ENCODE data around the gene PFKFB3.
"Not testable (repeated sequence)": the region's sequence is repeated elsewhere in the genome, so short reads cannot be mapped to it uniquely, and the experiment has no call there.

PFKFB3 gene

DNA sequence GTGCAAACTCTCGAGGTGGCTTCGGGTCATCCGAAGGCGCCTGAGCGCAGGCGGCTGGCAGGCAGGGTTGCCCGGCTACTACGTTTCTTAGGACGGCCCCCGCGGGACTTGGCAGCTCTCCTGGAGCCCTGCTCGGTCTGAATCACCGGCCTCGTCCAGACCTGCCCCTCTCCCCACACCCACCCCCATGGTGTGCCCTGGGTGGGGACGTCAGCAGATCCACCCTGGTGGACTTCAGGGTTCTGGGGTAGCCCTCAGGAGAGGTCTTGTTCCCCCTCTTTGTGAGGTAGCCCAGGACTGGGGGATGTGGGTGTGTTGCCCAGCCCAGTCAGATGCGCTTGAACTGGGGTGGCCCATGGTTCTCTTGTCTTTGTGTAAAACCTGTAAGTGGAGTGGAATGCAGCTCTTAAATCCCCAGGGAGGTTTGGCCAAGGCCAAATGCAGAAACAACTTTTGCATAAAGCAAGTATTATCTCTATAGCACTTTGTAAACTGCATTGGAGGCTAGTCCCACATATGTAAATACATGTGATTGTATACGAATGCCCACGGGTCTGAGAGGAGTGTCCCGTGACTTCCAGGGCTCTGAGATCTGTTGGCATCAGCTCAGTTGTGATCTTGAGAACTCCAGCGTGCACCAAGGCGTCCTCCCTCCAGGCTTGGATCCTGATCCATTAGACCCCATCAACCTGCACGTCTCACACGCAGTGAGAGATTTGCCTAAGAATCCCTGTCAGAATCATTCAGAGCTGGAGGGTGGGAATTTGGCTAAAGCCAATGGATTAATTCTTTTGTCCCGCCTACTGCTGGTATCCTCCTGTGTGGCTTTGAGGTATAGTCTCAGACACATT is 1.8 kb downstream of the PFKFB3 start:
- Histone ChIP-seq H3K9ac (no peak overlapping the region), H3K4me1 (peaks cover 3% of the 10 kb centered on the region), H3K4me2 (ENCODE audit: low read length) (peak overlapping the region; percentile 94), H3K9me3 (ENCODE audit: control insufficient read depth, low read length) (no peaks in the 10 kb centered on the region), H3K36me3 (ENCODE audit: control insufficient read depth, insufficient read depth, low read length) (no peaks in the 10 kb centered on the region), H3K79me2 (peaks cover 2% of the 10 kb centered on the region), H2AFZ (no peak overlapping the region), H3K27me3 (ENCODE audit: control insufficient read depth, insufficient read depth, low read length) (no peaks in the 10 kb centered on the region), H3K27ac (no peak overlapping the region), H3K4me3 (ENCODE audit: low read depth, low read length) (peak overlapping the region; percentile 86)
- TF ChIP-seq CTCF (IDR thresholded peaks at IDR 0.05), result no peak

DNA sequence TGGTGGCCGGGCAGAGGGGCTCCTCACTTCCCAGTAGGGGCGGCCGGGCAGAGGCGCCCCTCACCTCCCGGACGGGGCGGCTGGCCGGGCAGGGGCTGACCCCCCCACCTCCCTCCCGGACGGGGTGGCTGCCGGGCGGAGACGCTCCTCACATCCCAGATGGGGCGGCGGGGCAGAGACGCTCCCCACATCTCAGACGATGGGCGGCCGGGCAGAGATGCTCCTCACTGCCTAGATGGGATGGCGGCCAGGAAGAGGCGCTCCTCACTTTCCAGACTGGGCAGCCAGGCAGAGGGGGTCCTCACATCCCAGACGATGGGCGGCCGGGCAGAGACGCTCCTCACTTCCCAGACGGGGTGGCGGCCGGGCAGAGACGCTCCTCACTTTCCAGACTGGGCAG is 3.8 kb downstream of the PFKFB3 start:
- not testable (repeated sequence) for H3K4me1 ChIP-seq; H3K36me3 ChIP-seq (ENCODE audit: control insufficient read depth, insufficient read depth, low read length); H3K27me3 ChIP-seq (ENCODE audit: control insufficient read depth, insufficient read depth, low read length); H3K9me3 ChIP-seq (ENCODE audit: control insufficient read depth, low read length); H3K27ac ChIP-seq; H3K4me3 ChIP-seq (ENCODE audit: low read depth, low read length); H3K9ac ChIP-seq; H2AFZ ChIP-seq; H3K79me2 ChIP-seq; H3K4me2 ChIP-seq (ENCODE audit: low read length)

GRCh38 chr10:6207658-6208057 is 4.9 kb downstream of the PFKFB3 start:
- H3K4me2 ChIP-seq (ENCODE audit: low read length), result peak overlapping the region; percentile 22
- no peak for TF ChIP-seq CTCF (IDR thresholded peaks at IDR 0.05)
- no peaks in the 10 kb centered on the region for H3K4me1 ChIP-seq
- H2AFZ ChIP-seq, result no peak overlapping the region
- no peaks in the 10 kb centered on the region for H3K36me3 ChIP-seq (ENCODE audit: control insufficient read depth, insufficient read depth, low read length)
- no peak overlapping the region for H3K9ac ChIP-seq
- no peaks in the 10 kb centered on the region for H3K27me3 ChIP-seq (ENCODE audit: control insufficient read depth, insufficient read depth, low read length)
- H3K79me2 ChIP-seq, result peaks cover 8% of the 10 kb centered on the region
- H3K4me3 ChIP-seq (ENCODE audit: low read depth, low read length), result no peak overlapping the region
- H3K9me3 ChIP-seq (ENCODE audit: control insufficient read depth, low read length), result no peaks in the 10 kb centered on the region
- no peak overlapping the region for H3K27ac ChIP-seq

GRCh38 chr10:6208799-6209235 is 6.1 kb downstream of the PFKFB3 start:
- no peaks in the 10 kb centered on the region for H3K36me3 ChIP-seq (ENCODE audit: control insufficient read depth, insufficient read depth, low read length)
- H3K9ac ChIP-seq, result no peak overlapping the region
- H3K4me3 ChIP-seq (ENCODE audit: low read depth, low read length), result no peak overlapping the region
- H3K27ac ChIP-seq, result no peak overlapping the region
- H2AFZ ChIP-seq, result no peak overlapping the region
- H3K27me3 ChIP-seq (ENCODE audit: control insufficient read depth, insufficient read depth, low read length), result no peaks in the 10 kb centered on the region
- TF ChIP-seq CTCF (IDR thresholded peaks at IDR 0.05), result no peak
- peaks cover 8% of the 10 kb centered on the region for H3K79me2 ChIP-seq
- no peaks in the 10 kb centered on the region for H3K9me3 ChIP-seq (ENCODE audit: control insufficient read depth, low read length)
- no peak overlapping the region for H3K4me2 ChIP-seq (ENCODE audit: low read length)
- H3K4me1 ChIP-seq, result no peaks in the 10 kb centered on the region

- TF ChIP-seq CTCF (IDR thresholded peaks at IDR 0.05), result no peak
- Histone ChIP-seq H3K4me1 (no peaks in the 10 kb centered on the region), H3K27ac (no peak overlapping the region), H3K36me3 (ENCODE audit: control insufficient read depth, insufficient read depth, low read length) (no peaks in the 10 kb centered on the region), H3K9ac (no peak overlapping the region), H3K4me3 (ENCODE audit: low read depth, low read length) (no peak overlapping the region), H3K79me2 (peaks cover 8% of the 10 kb centered on the region), H3K9me3 (ENCODE audit: control insufficient read depth, low read length) (no peaks in the 10 kb centered on the region), H3K27me3 (ENCODE audit: control insufficient read depth, insufficient read depth, low read length) (no peaks in the 10 kb centered on the region), H2AFZ (no peak overlapping the region), H3K4me2 (ENCODE audit: low read length) (no peak overlapping the region)
Measured at GRCh38 chr10:6211341-6211670, 8.6 kb downstream of the PFKFB3 start.
